Activated B cell treated with CpG ODN at 0.5 μM for 24 hours (primary cell): ENCODE data around the gene KRTAP17-1. TPM values are rescaled to one million over a fixed set of nuclear protein-coding genes. Genes with fewer than 3 reads are reported as not detected.

Source experiments
- ATAC-seq: fragments of 200-7000 bp; cut with Tn5 transposase; one replicate; pipeline ENCODE4 v1.10.0; 2021; ENCODE audit warnings: low read depth, mild to moderate bottlenecking, moderate library complexity
- CTCF ChIA-PET: fragments of 350-600 bp; sonication (Branson Sonifier 250); formaldehyde crosslinking; loops from one replicate; lab custom pipeline; 2021; ENCODE audit warnings: antibody characterized with exemption; lab: Charles Lee
- POLR2A ChIA-PET: fragments of 350-600 bp; sonication (Branson Sonifier 250); formaldehyde crosslinking; loops from one replicate; lab custom pipeline; 2021; ENCODE audit warnings: antibody characterized with exemption; lab: Charles Lee
- DNase-seq: peaks from one replicate; pipeline ENCODE4 v3.0.0; 2022
- H3K27ac Mint-ChIP-seq: one replicate; pipeline ENCODE4 v1.8.0; 2020; ENCODE audit warnings: mixed read lengths
- H3K27me3 Mint-ChIP-seq: one replicate; pipeline ENCODE4 v1.8.0; 2021; ENCODE audit warnings: mixed read lengths
- H3K36me3 Mint-ChIP-seq: one replicate; pipeline ENCODE4 v1.8.0; 2021; ENCODE audit warnings: low read depth, mixed read lengths
- H3K4me1 Mint-ChIP-seq: one replicate; pipeline ENCODE4 v1.8.0; 2021; ENCODE audit warnings: mixed read lengths
- H3K4me3 Mint-ChIP-seq: one replicate; pipeline ENCODE4 v1.8.0; 2020; ENCODE audit warnings: mild to moderate bottlenecking, mixed read lengths
- H3K9me3 Mint-ChIP-seq: one replicate; pipeline ENCODE4 v1.8.0; 2020; ENCODE audit warnings: mixed read lengths
- CTCF ChIP-seq: fragments of 200-600 bp; IDR thresholded peaks from one replicate; pipeline ENCODE4 v1.8.0; 2022; ENCODE audit warnings: antibody characterized with exemption, mild to moderate bottlenecking
- intact Hi-C: fragments of 100-400 bp; cut with micrococcal nuclease; formaldehyde crosslinking; loops from one replicate; pipeline ENCODE4 v1.15.1; 2024
- total RNA-seq: library from RNA; stranded (reverse); gene quantifications from 2 replicates; pipeline ENCODE4 v1.2.3, GENCODE V29; 2022

KRTAP17-1 gene
- total RNA-seq, 1 donor from 2014 or later: not detected

- CTCF ChIA-PET: no interaction called here
- Mint-ChIP-seq H3K4me1 (peaks cover 13% of the 10 kb centered on the region), H3K27ac (no peak overlapping the region), H3K36me3 (no peaks in the 10 kb centered on the region), H3K4me3 (no peak overlapping the region), H3K9me3 (no peaks in the 10 kb centered on the region), H3K27me3 (peaks cover 4% of the 10 kb centered on the region)
- ATAC-seq (peak; percentile 66), DNase-seq (no peak)
- TF ChIP-seq CTCF: no peak
- POLR2A ChIA-PET: no interaction called here
- intact Hi-C loops: no loop called here
Measured at GRCh38 chr17:41334385-41335305, 19.1 kb upstream of the KRTAP17-1 start.

- H3K4me3 Mint-ChIP-seq: no peak overlapping the region
- intact Hi-C loops: no loop called here
- ChIA-PET CTCF (no interaction called here), POLR2A (no interaction called here)
- H3K36me3 Mint-ChIP-seq: no peaks in the 10 kb centered on the region
- H3K27me3 Mint-ChIP-seq: peaks cover 4% of the 10 kb centered on the region
- no peak for ATAC-seq
- no peak for DNase-seq
- no peak for TF ChIP-seq CTCF
- no peaks in the 10 kb centered on the region for H3K9me3 Mint-ChIP-seq
- no peak overlapping the region for H3K27ac Mint-ChIP-seq
- H3K4me1 Mint-ChIP-seq: peaks cover 10% of the 10 kb centered on the region
Measured at GRCh38 chr17:41333836-41334235, 18.3 kb upstream of the KRTAP17-1 start.

- Mint-ChIP-seq H3K27ac (no peak overlapping the region), H3K36me3 (no peaks in the 10 kb centered on the region), H3K9me3 (no peaks in the 10 kb centered on the region), H3K4me1 (peaks cover 10% of the 10 kb centered on the region), H3K27me3 (peaks cover 4% of the 10 kb centered on the region), H3K4me3 (no peak overlapping the region)
- CTCF ChIA-PET: no interaction called here
- intact Hi-C loops: no loop called here
- TF ChIP-seq CTCF: no peak
- ATAC-seq: no peak
- DNase-seq: no peak
- POLR2A ChIA-PET: no interaction called here
Measured at GRCh38 chr17:41333098-41333497, 17.6 kb upstream of the KRTAP17-1 start.

- POLR2A ChIA-PET: no interaction called here
- H3K9me3 Mint-ChIP-seq: no peaks in the 10 kb centered on the region
- H3K27ac Mint-ChIP-seq: no peak overlapping the region
- DNase-seq (no peak), ATAC-seq (no peak)
- H3K27me3 Mint-ChIP-seq: peaks cover 4% of the 10 kb centered on the region
- TF ChIP-seq CTCF: no peak
- H3K36me3 Mint-ChIP-seq: no peaks in the 10 kb centered on the region
- H3K4me1 Mint-ChIP-seq: peaks cover 10% of the 10 kb centered on the region
- CTCF ChIA-PET: no interaction called here
- intact Hi-C loops: no loop called here
- no peak overlapping the region for H3K4me3 Mint-ChIP-seq
Measured at GRCh38 chr17:41332239-41332638, 16.7 kb upstream of the KRTAP17-1 start.

GRCh38 chr17:41331606-41332005 is 16.1 kb upstream of the KRTAP17-1 start:
- no peak for TF ChIP-seq CTCF
- Mint-ChIP-seq H3K4me1 (peaks cover 10% of the 10 kb centered on the region), H3K9me3 (no peaks in the 10 kb centered on the region), H3K4me3 (no peak overlapping the region), H3K27me3 (peaks cover 4% of the 10 kb centered on the region), H3K27ac (no peak overlapping the region), H3K36me3 (no peaks in the 10 kb centered on the region)
- ATAC-seq: no peak
- ChIA-PET CTCF (interaction anchor here (0.7 kb wide), 1 partner anchor 9 kb away, joined by 4 read pairs; no protein-coding TSS in a partner anchor), POLR2A (no interaction called here)
- intact Hi-C loops: no loop called here
- DNase-seq: no peak
